NOMO-1 treated with dmso at 0.1 percent for 144 hours (cell line): ENCODE measurements around the gene KIF2A.

Source experiments
- DNase-seq: peaks from one replicate; lab custom pipeline; 2025; ENCODE audit not compliant: unreplicated experiment; lab: John Stamatoyannopoulos, UW

KIF2A gene

GRCh38 chr5:62327138-62328053 is 21.4 kb downstream of the KIF2A start:
- no peak for DNase-seq

DNA sequence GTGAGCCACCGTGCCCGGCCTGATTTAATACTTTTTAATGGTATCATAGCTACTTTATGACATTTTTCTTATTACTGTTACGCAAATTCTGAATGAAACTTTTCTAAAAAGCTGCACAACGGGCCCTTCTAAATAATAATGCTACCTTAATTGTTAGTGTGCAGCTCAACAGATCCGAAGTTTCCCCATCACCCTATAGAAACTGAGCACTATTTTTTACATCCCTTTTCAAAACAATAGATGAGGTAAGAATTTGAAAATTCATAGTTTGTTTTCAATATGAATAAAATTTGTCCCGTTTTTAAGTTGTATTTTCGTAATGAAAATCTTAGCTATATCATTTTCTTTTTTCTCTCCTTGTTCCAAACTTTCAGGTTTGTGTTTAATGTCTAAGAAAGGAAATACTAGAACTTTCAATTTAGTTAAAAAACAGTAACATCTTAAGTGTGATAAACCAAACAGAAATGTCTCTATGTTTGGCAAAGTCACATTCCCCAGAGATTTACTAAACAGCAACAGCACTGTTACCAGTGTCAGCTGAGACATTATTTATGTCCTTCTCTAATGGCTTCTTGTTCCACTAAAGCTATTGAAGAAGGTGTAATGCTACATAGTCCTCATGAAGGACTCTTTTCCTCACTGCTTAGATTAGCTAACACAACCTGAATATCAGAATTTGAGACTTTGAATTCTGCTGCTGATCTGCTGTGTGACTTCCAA is 22.9 kb downstream of the KIF2A start:
- no peak for DNase-seq

- DNase-seq: no peak
These were observed 24.3 kb downstream of the KIF2A start for GRCh38 chr5:62330302-62330701.

- no peak for DNase-seq
These were observed 25.9 kb downstream of the KIF2A start for GRCh38 chr5:62331921-62332320.

DNA sequence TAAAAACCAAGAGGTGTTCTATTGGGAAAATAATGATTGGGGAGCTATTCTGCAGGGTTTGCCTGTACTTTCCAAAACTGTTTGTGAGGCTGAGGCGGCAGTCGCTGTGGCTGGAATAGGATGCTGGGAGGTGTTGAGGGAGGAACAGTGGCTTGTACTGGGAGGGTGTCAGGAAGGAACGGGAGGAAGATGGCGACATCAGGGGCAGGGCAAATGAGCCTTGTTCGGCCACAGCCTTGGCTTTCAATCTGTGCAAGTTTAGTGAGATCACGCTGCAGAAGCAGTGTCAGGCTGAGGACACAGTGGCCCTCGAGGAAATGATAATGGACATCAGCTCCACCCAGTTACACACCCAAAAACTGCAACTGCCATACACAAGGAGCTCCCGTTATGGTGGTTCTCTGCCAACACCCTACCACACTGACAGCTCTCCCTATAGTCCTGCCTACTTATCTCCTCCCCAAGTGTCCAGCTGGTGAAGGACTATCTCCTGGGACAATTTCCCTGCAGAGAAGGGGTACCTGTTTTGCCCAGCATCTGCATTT is 27.3 kb downstream of the KIF2A start:
- DNase-seq: no peak

DNA sequence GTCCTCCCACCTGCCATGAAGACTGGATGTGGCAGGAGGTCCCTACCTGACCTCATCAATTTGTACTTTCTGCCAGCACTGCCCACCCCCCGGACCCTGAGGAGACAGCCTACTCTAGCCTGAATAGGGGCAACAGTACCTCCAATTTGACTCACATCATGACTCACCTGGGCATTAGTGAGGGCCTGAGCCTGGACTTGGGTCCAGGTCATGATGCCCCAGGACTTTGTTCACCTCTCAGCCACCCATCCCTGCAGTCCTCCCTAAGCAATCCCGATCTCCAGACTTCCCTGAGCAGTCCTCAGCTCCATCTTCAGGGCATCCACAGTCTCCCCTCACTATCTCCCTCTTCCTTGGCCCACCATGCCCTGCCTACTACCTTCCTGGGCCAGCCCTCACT is 28.1 kb downstream of the KIF2A start:
- DNase-seq: no peak

GRCh38 chr5:62340392-62340791 is 34.4 kb downstream of the KIF2A start:
- DNase-seq: no peak

GRCh38 chr5:62340979-62341378 is 35.0 kb downstream of the KIF2A start:
- DNase-seq: no peak

DNA sequence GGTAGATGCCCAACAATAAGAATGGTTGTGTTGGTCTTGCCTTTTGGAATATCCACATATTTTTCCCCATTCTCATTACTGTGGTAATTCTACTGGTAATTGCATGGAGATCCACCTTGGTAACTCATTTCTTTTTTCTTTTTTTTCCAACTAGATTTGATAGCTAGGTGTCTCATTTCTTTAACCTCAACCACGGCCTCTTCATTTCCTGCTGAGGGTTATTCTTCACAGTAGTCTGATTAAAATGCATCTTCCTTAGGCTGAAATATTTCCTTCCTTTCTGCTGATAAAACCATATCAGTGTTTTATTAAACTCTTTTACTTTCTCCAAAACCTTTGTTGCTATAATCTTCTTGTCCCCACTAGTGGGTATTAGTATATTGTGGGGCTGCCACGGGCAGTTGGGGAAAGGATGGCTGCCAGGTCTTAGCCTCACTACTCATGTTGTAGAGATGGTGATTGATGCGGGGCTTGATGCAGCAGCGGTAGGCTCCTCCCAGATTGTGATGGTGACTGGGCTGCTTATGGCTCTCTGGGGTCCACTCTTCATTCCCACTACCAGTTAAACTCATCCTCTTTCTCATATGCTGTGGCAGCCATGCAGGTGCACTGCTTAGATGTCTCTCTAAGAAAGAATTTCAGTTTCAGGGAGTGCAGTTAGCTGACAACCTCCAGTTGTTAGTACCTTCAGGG is 35.9 kb downstream of the KIF2A start:
- DNase-seq: no peak

GRCh38 chr5:62342476-62342837 is 36.5 kb downstream of the KIF2A start:
- no peak for DNase-seq

- no peak for DNase-seq
These were observed 37.4 kb downstream of the KIF2A start for GRCh38 chr5:62343428-62343827.

DNA sequence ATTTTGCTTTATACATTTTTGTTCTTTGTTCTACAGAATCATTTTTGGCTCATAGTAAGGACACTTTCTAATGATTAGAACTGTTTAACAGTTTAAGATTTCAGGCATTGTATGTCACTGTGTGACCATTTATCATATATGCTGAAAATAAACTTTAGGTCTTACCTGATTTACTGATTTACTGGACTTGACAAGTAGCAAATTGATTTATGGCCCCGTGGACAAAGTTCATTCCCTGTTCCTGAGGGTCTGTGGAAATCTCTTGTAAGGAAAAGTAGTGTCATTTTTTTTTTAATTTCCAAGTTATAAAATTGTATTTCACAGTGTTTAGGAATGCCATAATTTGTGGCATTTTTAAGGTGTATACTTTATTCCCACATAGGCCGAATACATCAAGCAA is 40.7 kb downstream of the KIF2A start:
- no peak for DNase-seq

DNA sequence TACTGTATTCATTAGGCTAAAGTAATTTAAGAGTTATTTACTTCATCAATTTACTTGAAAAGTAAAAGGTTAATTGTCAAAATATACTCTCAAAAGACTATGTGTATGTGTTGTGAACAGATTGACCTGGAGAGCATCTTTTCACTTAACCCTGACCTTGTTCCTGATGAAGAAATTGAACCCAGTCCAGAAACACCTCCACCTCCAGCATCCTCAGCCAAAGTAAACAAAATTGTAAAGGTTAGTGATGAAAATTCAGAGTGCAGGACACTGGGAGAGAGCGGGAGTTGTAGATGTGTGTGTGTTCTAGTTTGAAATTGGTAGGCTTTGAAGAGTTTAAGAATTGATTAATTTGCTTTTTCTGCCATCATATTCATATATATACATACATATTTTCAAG is 41.9 kb downstream of the KIF2A start:
- no peak for DNase-seq

- DNase-seq: no peak
These were observed 42.9 kb downstream of the KIF2A start for GRCh38 chr5:62348723-62349481.

GRCh38 chr5:62354028-62354874 is 48.2 kb downstream of the KIF2A start:
- DNase-seq: no peak

GRCh38 chr5:62362701-62363100 is 56.7 kb downstream of the KIF2A start:
- DNase-seq: no peak

GRCh38 chr5:62369039-62369438 is 63.0 kb downstream of the KIF2A start:
- DNase-seq: no peak

GRCh38 chr5:62371409-62371808 is 65.4 kb downstream of the KIF2A start:
- no peak for DNase-seq

DNA sequence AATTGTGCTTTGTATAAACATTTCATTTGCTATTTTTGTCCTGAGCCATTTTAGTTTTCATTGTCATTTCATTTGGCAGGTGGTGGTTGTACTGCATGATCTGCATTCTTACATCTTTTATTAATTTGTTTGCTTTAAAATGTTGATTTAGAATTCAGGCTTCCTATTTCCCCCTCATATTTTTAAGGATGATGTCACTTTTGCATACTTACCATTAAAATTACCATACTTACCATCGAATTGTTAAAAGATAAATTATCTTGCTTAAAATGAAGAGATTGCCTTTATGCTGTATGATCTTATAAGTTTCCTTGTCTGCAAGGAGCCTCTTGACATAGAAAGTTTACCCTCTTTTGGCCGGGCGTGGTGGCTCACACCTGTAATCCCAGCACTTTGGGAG is 66.6 kb downstream of the KIF2A start:
- no peak for DNase-seq

DNA sequence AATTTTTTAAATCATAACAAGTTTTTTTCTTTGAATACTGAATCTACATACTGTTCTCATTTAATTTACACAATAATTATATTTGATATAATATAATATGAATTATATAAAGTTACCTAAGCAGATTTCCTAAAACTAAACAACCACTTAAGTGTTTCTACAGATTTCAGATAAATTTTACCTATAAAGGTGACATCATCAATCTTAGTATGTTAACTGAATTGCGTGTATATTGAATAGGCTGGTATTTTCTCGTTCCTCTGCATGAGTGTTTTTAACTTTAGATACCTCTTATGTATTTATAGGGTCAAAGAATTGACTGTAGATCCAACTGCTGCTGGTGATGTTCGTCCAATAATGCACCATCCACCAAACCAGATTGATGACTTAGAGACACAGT is 67.4 kb downstream of the KIF2A start:
- no peak for DNase-seq
